Stimulated activated CD8-positive, alpha-beta memory T cell treated with anti-CD3 and anti-CD28 coated beads, Interleukin-7, amount 100 ng/mL, for 24 hours (primary cell): ENCODE results near the gene TESK1.
A peak's percentile ranks its signal among the peaks of the same experiment; 100 is the strongest.

ENCODE experiments used
- DNase-seq: peaks from one replicate; pipeline ENCODE4 v3.0.0-alpha.2; 2020; ENCODE audit warnings: low read depth

The TESK1 gene, protein sequence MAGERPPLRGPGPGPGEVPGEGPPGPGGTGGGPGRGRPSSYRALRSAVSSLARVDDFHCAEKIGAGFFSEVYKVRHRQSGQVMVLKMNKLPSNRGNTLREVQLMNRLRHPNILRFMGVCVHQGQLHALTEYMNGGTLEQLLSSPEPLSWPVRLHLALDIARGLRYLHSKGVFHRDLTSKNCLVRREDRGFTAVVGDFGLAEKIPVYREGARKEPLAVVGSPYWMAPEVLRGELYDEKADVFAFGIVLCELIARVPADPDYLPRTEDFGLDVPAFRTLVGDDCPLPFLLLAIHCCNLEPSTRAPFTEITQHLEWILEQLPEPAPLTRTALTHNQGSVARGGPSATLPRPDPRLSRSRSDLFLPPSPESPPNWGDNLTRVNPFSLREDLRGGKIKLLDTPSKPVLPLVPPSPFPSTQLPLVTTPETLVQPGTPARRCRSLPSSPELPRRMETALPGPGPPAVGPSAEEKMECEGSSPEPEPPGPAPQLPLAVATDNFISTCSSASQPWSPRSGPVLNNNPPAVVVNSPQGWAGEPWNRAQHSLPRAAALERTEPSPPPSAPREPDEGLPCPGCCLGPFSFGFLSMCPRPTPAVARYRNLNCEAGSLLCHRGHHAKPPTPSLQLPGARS

DNA sequence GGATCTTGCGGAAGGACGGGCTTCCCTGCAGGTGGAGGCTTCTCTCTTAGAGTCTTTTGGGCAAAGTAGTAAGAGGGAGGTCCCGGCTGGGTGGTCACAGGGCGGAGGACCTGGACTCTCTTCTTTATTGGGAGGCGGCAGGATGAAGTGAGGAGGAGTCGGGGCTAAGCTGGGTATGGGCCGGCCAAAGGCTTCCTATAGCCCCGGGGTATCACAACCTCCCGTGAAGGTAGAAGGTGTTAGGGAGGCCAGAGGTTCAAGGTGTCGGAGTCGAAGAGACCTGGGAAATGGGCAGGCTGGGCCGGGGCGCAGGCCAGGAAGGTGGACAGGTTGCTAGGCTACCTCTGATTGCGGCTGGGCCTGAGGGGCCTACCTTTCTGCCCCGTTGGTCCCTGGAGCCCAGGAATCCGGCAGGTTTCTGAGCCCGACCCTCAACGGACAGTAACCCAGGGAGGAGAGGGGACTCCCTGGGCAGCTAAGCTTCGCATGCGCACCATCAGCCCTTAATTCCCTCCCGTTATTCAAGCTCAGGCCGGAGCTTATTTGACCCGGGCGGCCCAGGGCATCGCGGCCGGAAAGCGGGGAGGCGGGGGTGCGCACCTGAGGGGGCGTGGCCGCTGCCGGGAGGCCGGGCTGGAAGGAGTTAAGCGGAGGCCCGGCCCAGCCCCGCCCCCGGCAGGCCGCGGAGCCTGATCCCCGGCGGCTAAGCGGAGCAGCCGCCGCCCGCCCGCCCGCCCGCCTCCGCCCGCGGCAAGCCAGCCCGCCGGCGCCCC lies at the start of gene TESK1:
Gene TESK1 (plus strand): TSS at position 685 of the 773 bp plus-strand sequence. CDS start 358 bp downstream, outside the sequence.
- peak; percentile 57 for DNase-seq

DNA sequence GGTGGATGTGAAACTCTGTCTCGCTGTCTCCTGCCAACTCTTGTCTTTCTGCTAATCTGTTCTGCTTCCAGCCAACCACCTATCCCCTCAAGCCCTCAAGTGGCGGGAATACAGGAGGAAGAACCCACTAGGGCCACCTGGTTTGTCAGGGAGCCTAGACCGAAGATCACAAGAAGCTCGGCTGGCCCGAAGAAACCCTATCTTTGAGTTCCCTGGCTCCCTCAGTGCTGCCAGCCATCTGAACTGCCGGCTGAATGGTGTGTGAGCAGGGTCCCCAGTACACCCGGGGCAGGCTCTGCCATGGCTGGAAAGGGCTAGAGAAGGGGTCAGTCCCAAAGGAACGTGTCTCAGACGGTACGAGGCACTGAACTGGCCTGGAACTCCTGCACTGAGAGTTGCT lies 49.2 kb upstream of the TESK1 start:
- no peak for DNase-seq

DNA sequence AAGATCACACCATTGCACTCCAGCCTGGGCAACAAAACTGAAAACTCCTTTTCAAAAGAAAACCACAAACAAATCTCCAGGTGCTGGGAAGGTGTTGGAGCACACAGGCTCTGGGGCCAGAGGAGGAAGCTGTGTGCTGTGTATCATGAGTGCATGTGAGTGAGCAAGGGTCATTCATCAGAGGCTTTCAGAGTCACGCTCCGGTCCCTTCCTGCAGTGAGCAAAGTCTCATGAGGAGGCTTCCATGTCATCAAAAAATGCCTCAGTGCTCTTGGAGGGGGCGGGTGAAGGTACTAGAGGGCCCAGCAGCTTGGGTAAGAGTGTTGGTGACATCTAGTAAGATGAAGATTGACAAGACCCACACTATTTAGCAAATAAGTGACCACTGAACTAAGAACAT lies 48.3 kb upstream of the TESK1 start:
- no peak for DNase-seq

DNA sequence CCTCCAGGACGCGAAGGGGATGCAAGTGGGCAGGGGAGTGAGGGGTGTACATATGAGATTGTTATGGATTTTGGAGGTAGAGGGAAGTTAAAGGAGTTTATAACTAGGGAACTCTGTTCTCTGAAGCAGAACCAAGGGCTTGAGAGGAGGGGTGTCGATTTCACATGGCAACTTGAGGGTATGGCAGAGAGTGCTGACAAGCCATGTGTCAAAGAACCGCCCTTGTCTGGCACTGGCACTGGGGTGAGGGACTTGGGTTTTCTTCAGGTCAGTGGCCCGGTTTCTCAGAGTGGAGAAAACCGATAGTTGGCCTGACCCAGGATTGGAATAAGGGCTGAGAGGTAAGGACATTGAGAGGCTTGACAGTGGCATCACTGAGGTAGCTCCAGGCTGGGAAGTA lies 47.7 kb upstream of the TESK1 start:
- no peak for DNase-seq

DNA sequence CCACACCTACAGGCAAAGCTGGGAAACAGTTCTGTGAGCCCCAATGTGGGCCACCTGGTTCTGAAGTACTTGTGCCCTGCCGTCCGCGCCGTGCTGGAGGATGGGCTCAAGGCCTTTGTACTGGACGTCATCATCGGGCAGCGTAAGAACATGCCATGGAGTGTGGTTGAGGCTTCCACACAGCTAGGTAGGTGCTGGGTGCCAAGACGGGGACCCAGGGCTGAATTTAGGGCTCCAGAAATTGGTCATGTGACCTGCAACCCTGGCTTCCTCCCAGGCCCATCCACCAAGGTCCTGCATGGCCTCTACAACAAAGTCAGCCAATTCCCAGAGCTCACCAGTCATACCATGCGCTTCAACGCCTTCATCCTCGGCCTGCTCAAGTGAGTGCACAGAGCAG lies 46.9 kb upstream of the TESK1 start:
- no peak for DNase-seq

DNA sequence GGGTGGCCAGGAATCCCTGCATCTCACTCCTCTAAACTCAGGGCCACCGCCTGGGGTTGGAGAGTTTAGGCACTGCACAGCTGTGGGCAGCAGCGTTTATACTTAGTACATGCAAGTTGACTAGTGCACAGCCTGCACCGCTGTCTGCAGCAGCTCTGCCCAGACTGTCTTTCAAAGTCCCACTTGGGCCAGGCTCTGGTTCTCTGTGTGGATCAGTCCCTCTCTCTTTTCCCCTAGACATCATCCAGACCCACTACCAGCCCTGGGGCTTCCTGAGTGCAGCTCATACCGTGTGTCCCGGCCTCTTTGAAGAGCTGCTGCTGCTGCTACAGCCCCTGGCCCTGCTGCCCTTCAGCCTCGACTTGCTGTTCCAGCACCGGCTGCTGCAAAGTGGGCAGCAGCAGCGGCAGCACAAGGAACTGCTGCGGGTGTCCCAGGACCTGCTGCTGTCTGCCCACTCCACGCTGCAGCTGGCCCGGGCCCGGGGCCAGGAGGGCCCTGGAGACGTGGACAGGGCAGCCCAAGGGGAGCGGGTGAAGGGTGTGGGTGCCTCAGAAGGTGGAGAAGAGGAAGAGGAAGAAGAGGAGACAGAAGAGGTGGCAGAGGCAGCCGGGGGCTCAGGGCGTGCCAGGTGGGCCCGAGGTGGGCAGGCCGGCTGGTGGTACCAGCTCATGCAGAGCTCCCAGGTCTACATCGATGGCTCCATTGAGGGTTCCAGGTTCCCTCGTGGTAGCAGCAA lies 45.1 kb upstream of the TESK1 start:
- DNase-seq: no peak

DNA sequence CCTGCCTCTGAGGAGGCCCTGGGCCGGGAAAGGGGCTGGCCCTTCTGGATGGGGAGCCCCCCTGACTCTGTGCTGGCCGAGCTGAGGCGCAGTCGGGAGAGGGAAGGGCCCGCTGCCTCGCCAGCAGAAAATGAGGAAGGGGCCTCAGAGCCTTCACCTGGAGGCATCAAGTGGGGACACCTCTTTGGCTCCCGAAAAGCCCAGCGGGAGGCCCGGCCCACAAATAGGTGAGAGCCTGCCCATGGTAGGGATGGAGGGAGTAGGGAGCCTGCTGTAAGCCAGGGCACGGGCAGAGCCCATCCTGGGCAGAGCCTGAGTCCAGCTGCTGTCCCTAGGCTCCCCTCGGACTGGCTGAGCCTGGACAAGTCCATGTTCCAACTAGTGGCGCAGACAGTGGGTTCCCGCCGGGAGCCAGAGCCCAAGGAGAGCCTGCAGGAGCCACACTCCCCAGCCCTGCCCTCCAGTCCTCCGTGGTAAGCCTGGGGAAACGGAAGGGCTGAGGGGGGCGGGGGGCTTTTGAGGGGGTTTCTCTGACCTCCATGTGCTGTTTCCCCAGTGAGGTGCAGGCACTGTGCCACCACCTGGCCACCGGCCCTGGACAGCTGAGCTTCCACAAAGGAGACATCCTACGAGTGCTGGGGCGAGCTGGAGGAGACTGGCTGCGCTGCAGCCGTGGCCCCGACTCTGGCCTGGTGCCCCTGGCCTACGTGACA lies 44.3 kb upstream of the TESK1 start:
- no peak for DNase-seq

DNA sequence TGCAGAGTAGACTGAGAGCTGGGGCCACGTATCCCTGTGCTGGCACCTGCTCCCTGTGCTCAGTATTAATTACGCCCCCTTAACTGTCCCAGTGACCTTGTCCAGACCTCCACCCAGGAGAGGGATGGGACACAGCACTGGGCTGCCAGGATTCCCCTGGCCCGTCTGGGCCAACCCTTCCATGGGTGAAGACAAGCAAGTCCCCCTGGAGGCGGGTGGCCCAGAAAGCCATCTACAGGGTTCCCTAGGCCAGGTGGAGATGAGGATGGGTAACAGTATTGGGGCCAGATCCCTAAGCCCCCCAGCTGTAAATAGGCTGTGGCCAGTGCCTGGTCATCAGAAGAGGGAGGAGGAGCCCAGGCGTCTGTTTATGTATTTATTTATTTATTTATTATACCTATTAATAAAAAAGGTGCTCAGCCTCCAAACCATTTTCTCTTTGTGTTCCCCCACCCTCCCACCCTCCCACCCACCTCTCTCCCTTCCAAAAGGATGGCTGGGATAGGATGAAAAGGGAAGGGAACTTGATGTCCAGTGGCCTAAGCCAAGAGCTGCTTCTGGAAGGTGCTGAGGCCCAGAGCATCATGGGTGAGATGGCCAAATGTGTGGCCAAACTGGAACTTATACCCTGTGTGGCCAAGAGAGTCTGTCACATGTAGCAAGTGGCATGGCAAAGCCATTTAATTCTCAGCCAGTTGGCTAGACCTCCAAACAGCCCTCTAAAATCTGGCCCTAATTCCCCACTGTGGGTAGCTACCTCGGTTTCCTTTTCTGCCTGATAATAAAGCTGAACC lies 43.4 kb upstream of the TESK1 start:
- DNase-seq: no peak

DNA sequence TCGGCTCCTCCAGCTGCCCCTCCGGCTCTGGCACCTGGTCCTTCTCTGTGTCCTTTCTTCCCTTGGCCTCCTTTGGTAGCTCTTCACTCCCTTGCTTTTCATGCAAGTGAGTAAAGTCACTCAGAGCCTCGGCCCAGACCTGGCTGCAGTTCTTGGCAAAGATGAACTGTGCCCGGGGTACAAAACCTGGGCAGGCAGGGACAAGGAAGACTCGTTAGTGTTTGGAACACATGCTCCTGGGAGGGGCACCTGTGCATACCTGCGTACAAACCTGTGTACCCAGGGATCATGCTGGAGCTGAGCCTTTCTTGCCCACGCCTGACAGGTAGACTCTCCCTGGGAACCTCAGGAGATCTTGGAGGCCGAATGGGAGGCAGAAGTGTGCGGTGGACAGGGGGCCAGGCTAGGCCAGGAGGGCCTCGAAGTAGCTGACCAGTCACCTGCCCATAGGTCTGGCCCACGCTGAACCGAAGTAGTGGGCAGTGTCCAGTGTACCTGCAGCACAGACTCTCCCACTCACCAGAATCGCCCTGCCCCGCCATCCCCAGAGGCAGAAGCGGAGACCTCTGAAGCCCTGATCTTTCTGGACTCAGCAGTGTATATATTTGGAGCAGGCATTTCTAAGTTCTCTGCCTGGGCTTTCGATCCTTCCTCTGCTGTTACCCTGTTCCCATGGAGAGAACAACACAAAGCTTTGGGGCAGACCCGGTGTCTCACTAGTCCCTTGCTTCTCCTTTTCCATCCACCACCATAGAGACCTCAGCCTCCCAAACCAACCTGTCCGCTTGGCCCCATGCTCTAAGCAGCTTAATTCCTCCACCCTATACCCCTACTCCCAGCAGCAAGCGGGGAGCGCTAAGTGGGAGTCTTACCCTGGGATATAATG lies 41.9 kb upstream of the TESK1 start:
- DNase-seq: no peak

DNA sequence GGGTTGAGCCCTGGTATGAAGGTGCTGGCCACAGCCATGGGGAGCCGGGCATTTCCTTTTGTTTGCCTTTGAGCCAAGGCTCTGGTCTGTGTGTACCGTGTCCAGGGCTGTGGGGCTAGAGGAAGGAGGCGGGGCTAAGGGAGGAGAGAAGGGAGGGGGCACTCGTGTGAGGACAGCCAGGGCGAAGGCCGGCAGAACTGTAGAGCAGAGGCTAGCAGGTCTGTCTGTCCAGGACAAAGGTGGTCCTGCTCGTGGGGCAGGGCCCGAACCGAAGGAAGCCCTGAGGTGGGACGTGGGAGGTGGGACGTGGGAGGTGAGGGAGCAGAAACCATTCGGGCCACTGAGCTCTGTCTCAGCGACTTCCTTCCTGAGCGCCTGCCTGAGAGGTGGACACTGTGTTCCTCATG lies 41.3 kb upstream of the TESK1 start:
- no peak for DNase-seq

DNA sequence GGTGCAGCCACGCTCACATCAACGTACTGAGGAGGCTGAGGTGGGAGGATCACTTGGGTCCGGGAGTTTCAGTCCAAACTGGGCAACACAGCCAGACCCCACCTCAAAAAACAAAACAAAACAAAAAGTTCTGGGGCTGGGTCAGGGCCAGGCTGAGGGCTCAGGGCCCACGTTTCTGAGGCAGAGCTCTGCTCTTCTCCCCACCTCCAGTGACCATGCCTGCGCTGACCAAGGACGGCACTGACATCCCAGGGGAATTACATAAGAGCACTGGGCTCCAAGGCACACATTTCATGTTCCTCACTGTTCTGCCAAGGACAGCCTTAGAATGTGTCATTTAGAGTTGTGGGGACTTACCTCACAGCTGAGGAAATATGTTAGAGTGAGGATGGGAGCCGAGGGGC lies 40.4 kb upstream of the TESK1 start:
- DNase-seq: no peak

DNA sequence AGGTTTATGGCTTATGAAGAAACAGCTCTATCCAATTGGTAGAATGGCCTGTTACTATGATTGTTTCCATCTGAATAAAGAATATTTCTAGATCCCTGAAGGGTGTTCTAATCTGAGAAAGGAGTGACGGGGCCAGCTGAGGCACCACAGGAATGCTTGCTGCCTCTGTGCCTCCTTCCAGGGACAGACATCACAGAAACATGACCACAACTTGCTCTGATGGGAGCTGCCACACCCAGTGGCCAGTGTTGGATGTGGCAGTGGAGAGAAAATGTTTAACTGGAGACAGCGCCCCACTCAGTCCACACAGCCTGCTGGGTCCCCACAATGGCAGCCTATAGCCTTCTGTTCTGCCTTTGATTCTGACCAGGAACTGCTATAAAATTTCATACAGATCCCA lies 38.6 kb upstream of the TESK1 start:
- DNase-seq: no peak

DNA sequence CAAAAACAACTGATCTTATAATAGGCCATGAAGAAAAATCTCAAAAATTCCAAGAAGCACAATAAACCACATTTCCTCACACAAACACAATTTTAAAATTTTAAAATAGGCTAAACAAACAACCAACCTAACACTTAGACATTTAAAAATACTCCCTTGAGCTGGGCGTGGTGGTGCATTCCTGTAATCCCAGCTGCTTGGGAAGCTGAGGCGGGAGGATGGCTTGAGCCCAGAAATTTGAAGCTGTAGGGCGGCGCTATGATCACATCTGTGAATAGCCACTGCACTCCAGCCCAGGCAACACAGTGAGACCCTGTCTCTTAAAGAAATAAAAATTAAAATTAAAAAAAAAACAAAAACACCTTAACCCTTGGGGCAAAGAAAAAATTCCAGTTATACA lies 36.9 kb upstream of the TESK1 start:
- DNase-seq: no peak

DNA sequence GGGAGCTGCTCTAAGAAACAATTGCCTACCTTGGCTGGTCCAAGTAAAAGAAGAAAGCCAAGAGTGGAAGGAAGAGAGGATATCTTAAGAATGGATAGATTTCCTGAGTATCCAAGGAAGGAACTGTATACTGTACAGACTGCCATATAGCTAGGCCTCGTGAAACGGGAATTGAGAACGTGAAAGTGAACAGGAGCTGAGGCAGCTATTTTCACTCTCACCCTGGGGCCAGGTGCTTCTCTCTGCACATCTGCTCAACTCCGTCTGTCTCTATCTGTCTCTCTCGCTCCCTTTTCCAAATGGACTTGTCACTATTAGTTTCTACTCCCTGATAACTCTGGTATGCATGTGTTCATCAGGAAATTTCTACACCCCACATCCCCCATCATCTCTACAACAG lies 35.9 kb upstream of the TESK1 start:
- no peak for DNase-seq

DNA sequence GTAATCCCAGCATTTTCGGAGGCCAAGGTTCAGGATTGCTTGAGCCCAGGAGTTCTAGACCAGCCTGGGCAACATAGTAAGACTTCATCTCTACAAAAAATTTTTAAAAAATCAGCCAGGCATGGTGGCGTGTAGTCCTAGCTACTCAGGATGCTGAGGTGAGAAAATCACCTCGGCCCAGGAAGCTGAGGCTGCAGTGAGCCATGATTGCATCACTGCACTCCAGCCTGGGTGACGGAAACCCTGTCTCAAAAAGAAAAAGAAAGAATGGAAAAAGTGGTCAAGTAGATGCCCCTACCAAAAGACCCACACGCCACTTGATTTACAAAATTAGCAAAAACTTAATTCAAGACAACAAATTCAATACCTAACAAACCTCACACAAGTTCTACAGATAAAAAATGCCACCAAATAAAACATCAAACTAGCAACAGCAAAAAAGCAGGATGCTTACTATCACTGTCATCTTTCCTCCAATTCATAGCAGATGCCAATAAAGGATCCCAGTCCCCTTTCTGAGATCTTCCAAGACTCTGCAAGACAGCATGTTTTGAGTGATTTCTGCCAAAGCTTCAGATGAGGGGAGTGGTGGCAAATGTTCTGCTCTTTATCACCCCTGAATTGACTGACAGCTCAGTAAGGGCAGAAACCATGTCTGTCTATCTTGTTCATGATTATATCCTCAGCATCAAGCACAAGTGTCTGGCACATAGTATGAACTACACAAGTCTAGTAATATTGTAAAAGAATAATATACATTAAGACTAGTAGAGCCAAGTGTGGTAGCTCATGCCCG lies 34.2 kb upstream of the TESK1 start:
- no peak for DNase-seq

DNA sequence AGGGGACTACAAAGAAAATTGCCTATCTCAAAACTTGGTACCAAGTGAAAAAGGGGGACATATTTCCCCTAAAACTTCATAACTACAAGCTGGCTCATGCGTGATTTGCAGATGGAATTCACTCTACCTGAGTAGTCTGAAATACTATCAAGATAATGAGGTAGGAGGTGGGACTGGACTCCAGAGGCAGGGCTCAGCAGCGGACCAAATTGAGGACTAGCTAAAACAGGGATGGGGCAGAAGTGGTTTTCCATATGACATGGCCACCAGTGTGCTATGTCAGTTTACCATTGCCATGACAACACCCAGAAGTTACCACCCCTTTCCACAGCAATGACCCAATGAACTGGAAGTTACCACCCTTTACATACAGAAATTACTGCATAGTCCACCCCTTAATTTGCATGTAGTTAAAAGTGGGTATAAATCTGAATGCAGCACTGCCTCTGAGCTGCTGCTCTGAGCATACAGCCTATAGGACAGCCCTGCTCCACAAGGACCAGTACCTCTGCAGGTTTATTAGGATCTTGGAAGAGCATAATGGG lies 30.4 kb upstream of the TESK1 start:
- DNase-seq: no peak

DNA sequence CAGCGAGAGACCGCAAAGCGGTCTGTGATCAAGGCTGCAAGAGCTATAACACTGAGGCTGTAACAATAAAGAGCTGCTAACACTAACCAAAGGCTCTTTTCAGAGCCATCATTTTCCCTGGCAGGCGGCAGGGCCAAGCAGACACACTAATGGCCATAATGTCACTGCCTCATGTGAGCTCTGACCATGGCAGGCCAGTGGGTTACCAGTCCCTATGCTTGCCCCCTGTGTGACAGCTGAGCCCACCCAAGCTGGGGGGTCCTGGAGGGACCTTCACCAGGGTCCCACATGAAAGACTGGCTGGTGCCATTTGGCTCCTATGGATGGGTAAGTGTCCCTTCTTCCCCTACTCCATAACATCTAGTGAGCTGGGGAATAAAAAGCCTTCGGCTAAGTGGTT lies 29.6 kb upstream of the TESK1 start:
- no peak for DNase-seq

DNA sequence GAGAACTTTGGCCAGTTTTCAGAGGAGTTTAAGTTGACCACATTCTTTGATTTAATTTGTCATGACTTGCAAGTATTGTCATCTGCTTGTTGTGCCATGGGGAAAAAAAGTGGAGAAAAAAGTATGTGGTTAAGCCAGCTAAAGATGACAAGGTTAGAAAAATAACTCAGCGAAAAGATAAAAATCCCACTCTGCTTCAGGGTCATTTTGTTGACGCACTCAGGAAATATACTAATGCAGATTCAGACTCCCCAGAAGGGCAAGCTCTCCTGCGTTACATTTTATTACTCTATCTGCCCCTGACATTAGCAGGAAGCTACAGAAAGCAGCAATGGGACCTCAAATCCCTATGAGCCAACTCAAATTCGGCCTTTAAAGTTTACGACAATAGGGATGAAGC lies 27.6 kb upstream of the TESK1 start:
- DNase-seq: no peak

DNA sequence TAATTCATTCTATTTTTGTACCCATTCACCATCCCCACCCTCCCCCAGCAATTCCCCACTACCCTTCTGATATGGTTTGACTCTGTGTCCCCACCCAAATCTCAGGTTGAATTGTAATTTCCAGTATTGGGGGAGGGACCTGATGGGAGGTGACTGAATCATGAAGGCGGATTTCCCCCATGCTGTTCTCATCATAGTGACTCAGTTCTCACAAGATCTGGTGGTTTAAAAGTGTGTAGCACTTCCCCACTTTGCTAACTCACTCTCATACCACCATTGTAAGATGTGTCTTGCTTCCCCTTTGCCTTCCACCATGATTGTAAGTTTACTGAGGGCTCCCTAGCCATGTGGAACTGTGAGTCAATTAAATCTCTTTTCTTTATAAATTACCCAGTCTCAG lies 25.9 kb upstream of the TESK1 start:
- DNase-seq: no peak
